ENCODE measurements around the gene GYS1. TPM values are rescaled to one million over a fixed set of nuclear protein-coding genes. Genes with fewer than 3 reads are reported as not detected.
A peak's percentile ranks its signal among the peaks of the same experiment; 100 is the strongest.

The GYS1 gene
- total RNA-seq, 4 donors from 2014 or later: 110 to 221 (median 126) TPM

- peaks cover 27 to 48% of the 10 kb centered on the region in 2 donors for H3K4me1 ChIP-seq
- H3K36me3 ChIP-seq: peaks cover 0 to 20% of the 10 kb centered on the region in 2 donors
- intact Hi-C loops (cut with DNase I; ENCODE audit: low total_unique reads) (loop anchor here (1.0 to 5.0 kb wide), 3 partner anchors 29 to 167 kb away; partner anchors contain the start of genes GYS1, PPP1R15A and RUVBL2), in situ Hi-C loops (cut with MboI; ENCODE audit: low sequenced_read_pairs in 4 of 4) (loop anchor here in 2 of 4 donors (10.0 to 25.0 kb wide), 2 partner anchors 90 to 102 kb away; partner anchors contain the start of genes PPP1R15A (in 2 of the 2) and PLEKHA4 (in 1 of the 2))
- H3K9me3 ChIP-seq: no peaks in the 10 kb centered on the region
- H3K4me3 ChIP-seq: peak overlapping the region; percentile 76 to 97 (median 96)
- no peak for DNase-seq
- no peaks in the 10 kb centered on the region for H3K27me3 ChIP-seq
- peak in 1 of 2 donors; percentile 2 for TF ChIP-seq POLR2A (IDR thresholded peaks at IDR 0.05)
- TF ChIP-seq, protein P1, sequence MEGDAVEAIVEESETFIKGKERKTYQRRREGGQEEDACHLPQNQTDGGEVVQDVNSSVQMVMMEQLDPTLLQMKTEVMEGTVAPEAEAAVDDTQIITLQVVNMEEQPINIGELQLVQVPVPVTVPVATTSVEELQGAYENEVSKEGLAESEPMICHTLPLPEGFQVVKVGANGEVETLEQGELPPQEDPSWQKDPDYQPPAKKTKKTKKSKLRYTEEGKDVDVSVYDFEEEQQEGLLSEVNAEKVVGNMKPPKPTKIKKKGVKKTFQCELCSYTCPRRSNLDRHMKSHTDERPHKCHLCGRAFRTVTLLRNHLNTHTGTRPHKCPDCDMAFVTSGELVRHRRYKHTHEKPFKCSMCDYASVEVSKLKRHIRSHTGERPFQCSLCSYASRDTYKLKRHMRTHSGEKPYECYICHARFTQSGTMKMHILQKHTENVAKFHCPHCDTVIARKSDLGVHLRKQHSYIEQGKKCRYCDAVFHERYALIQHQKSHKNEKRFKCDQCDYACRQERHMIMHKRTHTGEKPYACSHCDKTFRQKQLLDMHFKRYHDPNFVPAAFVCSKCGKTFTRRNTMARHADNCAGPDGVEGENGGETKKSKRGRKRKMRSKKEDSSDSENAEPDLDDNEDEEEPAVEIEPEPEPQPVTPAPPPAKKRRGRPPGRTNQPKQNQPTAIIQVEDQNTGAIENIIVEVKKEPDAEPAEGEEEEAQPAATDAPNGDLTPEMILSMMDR (IDR thresholded peaks at IDR 0.05 in 4 of 5, conservative IDR thresholded peaks at IDR 0.05 in 1 of 5): no peak
- peak overlapping the region; percentile 89 to 99 (median 98) for H3K27ac ChIP-seq
- ATAC-seq: peak; percentile 7 to 8
Measured at GRCh38 chr19:48964205-48965039, 28.7 kb downstream of the GYS1 start.

- peak overlapping the region; percentile 76 to 97 (median 96) for H3K4me3 ChIP-seq
- H3K27me3 ChIP-seq: no peaks in the 10 kb centered on the region
- ATAC-seq (peak in 1 of 2 donors; percentile 0), DNase-seq (peak; percentile 62 to 75)
- intact Hi-C loops (cut with DNase I; ENCODE audit: low total_unique reads) (no loop called here), in situ Hi-C loops (cut with MboI; ENCODE audit: low sequenced_read_pairs in 4 of 4) (loop anchor here in 2 of 4 donors (10.0 to 25.0 kb wide), 2 partner anchors 89 to 101 kb away; partner anchors contain the start of genes PPP1R15A (in 2 of the 2) and PLEKHA4 (in 1 of the 2))
- peaks cover 0 to 12% of the 10 kb centered on the region in 2 donors for H3K36me3 ChIP-seq
- TF ChIP-seq, protein P1 (IDR thresholded peaks at IDR 0.05 in 4 of 5, conservative IDR thresholded peaks at IDR 0.05 in 1 of 5): no peak
- TF ChIP-seq POLR2A (IDR thresholded peaks at IDR 0.05): peak in 1 of 2 donors; percentile 43
- H3K27ac ChIP-seq: peak overlapping the region; percentile 89 to 99 (median 98)
- H3K9me3 ChIP-seq: no peaks in the 10 kb centered on the region
- peaks cover 27 to 47% of the 10 kb centered on the region in 2 donors for H3K4me1 ChIP-seq
Measured at GRCh38 chr19:48963371-48964204, 29.5 kb downstream of the GYS1 start.

GRCh38 chr19:48962849-48963165 lies 30.3 kb downstream of the GYS1 start:
- H3K27ac ChIP-seq: peak overlapping the region; percentile 89 to 99 (median 98)
- ATAC-seq: no peak
- in situ Hi-C loops (cut with MboI; ENCODE audit: low sequenced_read_pairs in 4 of 4): loop anchor here in 2 of 4 donors (10.0 to 25.0 kb wide), 2 partner anchors 88 to 101 kb away; partner anchors contain the start of genes PPP1R15A (in 2 of the 2) and PLEKHA4 (in 1 of the 2)
- H3K27me3 ChIP-seq: no peaks in the 10 kb centered on the region
- H3K36me3 ChIP-seq: peaks cover 0 to 11% of the 10 kb centered on the region in 2 donors
- H3K4me1 ChIP-seq: peaks cover 27 to 39% of the 10 kb centered on the region in 2 donors
- intact Hi-C loops (cut with DNase I; ENCODE audit: low total_unique reads): no loop called here
- H3K4me3 ChIP-seq: no peak overlapping the region
- no peak for DNase-seq
- TF ChIP-seq, protein P1 (IDR thresholded peaks at IDR 0.05 in 4 of 5, conservative IDR thresholded peaks at IDR 0.05 in 1 of 5): no peak
- no peaks in the 10 kb centered on the region for H3K9me3 ChIP-seq

DNA sequence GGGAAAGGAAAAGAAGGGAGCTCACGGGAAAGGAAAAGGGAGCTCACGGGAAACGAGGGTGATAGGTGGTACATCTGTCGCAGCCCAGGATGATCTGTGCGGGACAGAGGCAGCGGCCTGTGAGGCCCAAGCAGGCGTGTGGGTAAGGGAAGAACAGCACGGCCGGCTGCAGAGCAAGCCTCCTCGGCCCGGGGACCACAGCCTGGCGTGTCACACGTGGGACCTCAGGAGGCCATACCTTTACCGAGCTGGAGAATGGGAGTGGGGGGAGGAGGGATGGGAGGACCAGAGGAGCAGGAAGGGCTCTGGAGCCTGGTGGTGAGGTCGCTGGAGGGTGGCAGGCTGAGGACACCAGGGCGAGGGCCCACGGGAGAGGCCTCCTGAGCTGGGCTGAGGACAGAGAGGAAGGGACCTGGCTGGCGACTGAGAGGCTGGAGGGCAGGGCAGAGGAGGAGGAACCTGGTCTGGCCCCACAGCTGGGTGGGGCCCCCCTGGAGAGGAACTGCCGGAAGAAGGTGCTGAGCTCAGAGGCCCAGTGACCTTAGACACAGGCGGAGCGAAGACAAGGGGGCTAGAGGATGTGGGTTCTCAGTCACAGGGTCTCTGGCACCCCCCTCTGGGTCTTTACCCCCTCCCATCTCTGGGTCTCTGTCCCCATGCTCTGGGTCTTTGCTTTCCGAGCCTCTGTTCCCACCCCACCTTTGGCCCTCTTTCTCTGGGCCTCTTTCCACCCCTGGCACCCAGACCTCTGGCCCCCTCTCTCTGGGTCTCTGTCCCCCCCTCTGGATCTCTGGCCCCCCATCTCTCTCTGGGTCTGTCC lies 30.9 kb downstream of the GYS1 start:
- in situ Hi-C loops (cut with MboI; ENCODE audit: low sequenced_read_pairs in 4 of 4): loop anchor here in 2 of 4 donors (10.0 to 25.0 kb wide), 2 partner anchors 87 to 100 kb away; partner anchors contain the start of genes PPP1R15A (in 2 of the 2) and PLEKHA4 (in 1 of the 2)

More for the DNA sequence above, 30.9 kb downstream of the GYS1 start:
- Histone ChIP-seq H3K4me1 (peaks cover 27 to 33% of the 10 kb centered on the region in 2 donors), H3K27ac (peak overlapping the region; percentile 89 to 99 (median 98)), H3K4me3 (no peak overlapping the region), H3K9me3 (no peaks in the 10 kb centered on the region), H3K36me3 (peaks cover 0 to 11% of the 10 kb centered on the region in 2 donors), H3K27me3 (no peaks in the 10 kb centered on the region)
- no peak for ATAC-seq
- TF ChIP-seq, protein P1 (IDR thresholded peaks at IDR 0.05 in 4 of 5, conservative IDR thresholded peaks at IDR 0.05 in 1 of 5): no peak
- peak; percentile 32 to 55 for TF ChIP-seq POLR2A (IDR thresholded peaks at IDR 0.05)
- peak in 1 of 2 donors; percentile 51 for DNase-seq
- intact Hi-C loops (cut with DNase I; ENCODE audit: low total_unique reads): no loop called here

Measured in gastrocnemius medialis (tissue), 4 donors.